GM12875 (cell line): ENCODE results near the gene C5orf58.
A peak's percentile ranks its signal among the peaks of the same experiment; 100 is the strongest.

Experiments used
- H3K4me3 ChIP-seq: one replicate; pipeline ENCODE4 v1.5.1; 2011; ENCODE audit warnings: low read depth, low read length, control low read depth
- CTCF ChIP-seq: IDR thresholded peaks from 2 replicates; pipeline ENCODE4 v1.5.1; 2011; ENCODE audit warnings: low read depth, mild to moderate bottlenecking, control low read depth, inconsistent platforms, low read length, moderate library complexity, borderline replicate concordance; ENCODE audit not compliant: insufficient read depth

Gene C5orf58

DNA sequence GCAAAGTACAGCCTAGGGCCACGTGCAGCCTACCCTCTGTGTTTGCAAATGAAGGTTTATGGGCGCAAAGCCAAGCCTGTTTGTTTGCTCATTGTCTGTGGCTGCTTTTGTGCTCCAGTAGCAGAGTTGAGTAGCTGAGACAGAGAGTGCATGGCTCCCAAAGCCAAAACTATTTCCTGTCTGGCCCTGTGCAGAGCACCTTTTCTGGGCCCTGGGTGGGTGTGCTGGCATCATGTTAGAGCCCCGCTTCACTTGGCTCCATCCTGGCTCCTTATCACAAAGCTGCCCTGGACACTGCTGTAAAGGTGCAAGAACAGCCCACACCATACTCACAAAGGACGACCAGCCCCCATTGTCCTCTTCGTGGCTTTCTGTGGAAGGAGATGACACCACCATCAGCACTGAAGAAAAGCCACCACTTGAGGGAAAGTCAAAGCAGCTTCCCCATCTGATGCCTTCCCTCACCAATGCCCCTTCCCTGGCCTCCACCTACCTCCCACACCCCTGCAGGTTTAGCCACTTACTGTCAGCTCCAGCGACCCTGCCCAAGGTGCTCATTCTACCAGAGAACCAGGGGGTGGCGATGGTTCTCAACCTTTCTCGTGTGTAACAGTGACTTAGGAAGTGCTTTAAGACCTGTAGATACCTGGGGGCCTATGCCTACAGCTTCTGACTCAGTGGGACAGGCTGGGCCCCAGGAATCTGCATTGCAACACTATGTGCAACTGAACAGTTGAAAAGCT, 41.4 kb downstream of the C5orf58 start:
- peak; percentile 23; the same call in 1 of the 2 replicates for TF ChIP-seq CTCF

DNA sequence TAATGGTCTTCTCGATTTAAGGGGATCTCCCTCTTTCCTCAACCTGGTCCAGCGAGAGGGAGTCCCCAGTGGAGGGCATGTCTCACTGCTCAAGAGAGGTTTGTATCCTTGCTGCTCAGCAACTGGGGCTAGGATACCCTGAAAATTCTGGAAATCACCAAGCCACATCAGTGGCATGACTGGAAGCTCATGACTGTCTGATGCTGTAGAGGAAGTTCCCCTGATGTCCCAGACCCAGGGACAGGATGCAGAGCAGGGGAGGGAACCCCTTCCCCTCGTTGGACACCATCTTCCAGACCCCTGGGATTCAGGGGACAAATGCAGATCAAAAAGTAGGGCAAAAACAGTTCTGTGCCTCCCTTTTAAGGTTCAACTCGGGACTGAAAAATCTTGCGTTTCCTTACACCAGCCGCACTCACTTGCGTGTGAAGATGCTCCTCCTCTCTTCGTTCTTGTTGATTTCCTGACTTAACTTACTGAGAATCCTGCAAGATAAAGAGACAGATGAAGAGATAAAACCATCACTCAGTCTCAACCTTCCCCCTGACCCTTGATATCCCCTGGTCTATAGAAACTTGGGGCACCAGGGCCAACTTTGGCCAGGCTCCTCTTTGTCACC, 42.7 kb downstream of the C5orf58 start:
- TF ChIP-seq CTCF = no peak
- no peak overlapping the region for H3K4me3 ChIP-seq

More for the DNA sequence above, 41.4 kb downstream of the C5orf58 start:
- H3K4me3 ChIP-seq = no peak overlapping the region

DNA sequence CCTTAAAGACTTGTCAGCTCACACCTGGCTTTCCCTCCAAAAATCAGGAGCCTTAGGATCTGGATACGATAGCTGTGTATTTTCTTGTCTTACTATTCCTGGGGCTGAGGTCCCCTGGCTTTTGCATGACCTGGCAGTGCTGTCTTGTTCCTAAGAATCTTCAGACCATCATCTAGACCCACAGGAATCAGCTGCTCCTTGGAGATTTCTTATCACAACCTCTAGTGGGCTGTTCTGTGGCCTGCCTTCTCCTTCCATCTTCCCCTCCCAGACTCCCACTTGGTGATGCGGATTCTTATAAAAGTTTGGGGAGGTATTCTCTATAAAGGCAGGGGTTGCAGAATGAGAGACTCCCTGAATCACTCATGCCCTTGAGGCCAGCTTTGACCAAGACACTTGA, 43.4 kb downstream of the C5orf58 start:
- H3K4me3 ChIP-seq = no peak overlapping the region
- no peak for TF ChIP-seq CTCF

DNA sequence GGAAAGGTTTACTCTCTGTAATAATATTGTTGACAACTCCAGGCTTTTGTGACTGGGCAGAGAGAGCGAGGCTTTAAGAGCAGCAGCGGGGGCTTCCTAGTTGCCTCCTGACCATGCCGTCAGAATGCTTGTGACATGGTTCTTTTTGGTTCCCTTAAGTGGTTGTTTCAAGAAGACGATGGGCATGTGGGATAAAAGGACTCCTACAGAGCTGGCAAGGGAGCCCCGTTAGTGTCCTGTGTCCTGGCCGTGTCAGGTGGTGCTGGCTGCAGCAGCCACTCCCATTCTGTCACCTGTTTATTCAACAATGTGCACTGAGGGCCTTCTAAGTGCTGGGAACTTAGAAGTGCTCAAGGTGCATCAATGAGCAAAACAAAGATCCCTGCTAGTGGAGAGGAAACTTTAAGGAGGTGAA, 45.1 kb downstream of the C5orf58 start:
- TF ChIP-seq CTCF = no peak
- no peak overlapping the region for H3K4me3 ChIP-seq

DNA sequence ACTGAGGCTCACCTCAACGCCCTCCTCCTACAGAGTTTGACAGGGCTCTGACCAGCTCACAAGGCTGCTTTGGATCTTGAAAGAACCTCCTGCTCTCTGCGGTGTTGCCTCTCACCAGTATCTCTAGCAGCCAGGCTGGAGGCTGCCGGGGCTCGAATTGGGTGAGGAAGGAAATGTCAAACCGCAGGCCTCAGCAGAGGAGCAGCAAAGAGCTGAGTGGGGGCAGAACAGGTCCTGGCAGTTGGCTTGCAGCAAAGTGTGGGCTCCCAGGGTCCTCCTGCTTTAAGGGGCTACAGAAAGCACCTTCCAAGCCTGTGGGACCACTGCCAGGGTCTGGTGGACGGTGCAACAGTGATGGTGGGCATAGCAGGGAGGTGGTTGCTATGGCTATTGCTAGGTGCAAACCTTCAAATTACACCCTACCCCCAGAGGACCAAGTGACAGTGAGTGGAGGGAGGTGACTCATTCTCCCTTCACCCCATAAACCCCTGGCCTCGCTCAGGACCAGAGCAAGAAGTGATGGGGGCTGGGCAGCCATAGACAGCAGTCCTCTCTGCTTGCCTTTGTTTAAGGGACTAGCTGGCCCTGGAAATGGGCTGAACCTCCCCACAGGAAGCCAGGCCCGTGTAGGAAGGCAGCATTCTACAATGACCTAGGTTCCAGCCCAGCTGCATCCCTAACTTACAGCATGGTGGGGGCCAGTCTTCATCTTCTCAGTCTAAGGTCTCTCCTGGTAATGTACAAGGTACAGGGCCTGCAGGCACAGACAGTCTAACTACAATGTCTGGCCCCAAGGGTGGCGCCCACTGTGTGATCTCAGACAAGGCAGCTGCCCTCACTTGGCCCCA, 46.0 kb downstream of the C5orf58 start:
- peak overlapping the region; percentile 27 for H3K4me3 ChIP-seq
- TF ChIP-seq CTCF = no peak

DNA sequence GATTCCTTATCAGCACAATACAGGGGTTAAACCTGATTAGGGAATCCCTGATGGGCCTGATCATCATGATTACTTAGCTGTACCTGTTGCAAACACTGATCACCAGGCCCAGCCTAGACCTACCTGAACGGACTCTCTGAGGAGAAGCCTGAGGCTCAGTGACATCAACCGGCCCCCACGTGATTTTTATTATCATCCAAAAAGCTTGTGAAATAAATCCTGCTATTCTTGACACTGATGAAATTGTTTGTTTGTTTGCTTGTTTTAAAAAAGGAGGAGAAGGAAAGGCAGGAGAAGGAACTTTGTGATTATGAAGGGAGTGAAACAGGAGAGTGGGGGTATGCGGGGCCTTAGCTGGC, 46.7 kb downstream of the C5orf58 start:
- TF ChIP-seq CTCF = no peak
- no peak overlapping the region for H3K4me3 ChIP-seq
